ENCODE data around the gene TENT4B.

The TENT4B gene

GRCh38 chr16:50208460-50208931 is 55.4 kb downstream of the TENT4B start:
- TF ChIP-seq, protein P1, sequence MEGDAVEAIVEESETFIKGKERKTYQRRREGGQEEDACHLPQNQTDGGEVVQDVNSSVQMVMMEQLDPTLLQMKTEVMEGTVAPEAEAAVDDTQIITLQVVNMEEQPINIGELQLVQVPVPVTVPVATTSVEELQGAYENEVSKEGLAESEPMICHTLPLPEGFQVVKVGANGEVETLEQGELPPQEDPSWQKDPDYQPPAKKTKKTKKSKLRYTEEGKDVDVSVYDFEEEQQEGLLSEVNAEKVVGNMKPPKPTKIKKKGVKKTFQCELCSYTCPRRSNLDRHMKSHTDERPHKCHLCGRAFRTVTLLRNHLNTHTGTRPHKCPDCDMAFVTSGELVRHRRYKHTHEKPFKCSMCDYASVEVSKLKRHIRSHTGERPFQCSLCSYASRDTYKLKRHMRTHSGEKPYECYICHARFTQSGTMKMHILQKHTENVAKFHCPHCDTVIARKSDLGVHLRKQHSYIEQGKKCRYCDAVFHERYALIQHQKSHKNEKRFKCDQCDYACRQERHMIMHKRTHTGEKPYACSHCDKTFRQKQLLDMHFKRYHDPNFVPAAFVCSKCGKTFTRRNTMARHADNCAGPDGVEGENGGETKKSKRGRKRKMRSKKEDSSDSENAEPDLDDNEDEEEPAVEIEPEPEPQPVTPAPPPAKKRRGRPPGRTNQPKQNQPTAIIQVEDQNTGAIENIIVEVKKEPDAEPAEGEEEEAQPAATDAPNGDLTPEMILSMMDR (IDR thresholded peaks at IDR 0.05; ENCODE audit: low read depth, low read length): no peak
- DNase-seq (ENCODE audit: low read depth, low spot score): peak; percentile 64
- in situ Hi-C loops (cut with HindIII; ENCODE audit: low sequenced_read_pairs): no loop called here
- no peak overlapping the region for H3K4me3 ChIP-seq (ENCODE audit: low read depth, low read length)

DNA sequence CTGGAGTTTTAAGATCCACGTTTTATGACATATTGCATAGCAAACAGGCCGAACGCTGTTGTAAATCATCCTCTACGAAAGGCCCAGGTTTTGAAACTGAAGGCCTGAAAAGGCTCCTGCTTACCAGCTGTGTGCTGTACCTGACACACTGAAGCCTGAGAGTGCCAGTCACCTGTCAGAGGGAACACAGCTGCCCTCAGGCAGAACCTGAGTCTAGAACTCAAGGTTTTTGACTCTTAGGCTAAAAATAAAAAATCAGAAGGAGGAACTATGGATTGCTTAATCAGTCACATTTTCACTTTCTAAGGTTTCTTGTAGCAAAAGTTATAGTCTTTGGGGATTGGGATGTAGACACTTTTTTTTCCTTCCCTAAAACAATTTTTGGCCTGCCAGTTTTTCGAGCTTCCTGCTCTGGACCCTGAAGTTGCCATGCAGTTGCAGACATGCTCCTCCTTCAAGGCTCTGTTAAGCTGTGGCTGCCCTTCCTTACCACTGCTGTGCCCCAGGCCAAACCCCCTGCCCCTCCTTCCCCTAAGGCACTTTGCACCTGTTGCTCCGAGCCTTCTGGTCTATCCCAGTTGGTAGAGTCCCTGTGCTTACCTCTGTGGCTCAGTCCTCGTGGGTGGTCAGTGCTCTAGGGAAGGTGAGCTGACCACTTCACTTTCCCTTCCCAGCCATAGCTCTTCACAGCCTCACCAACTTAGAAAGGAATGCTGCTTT is 56.6 kb downstream of the TENT4B start:
- H3K4me3 ChIP-seq (ENCODE audit: low read depth, low read length): no peak overlapping the region
- no peak for DNase-seq (ENCODE audit: low read depth, low spot score)
- in situ Hi-C loops (cut with HindIII; ENCODE audit: low sequenced_read_pairs): no loop called here
- TF ChIP-seq, protein P1 (IDR thresholded peaks at IDR 0.05; ENCODE audit: low read depth, low read length): no peak

DNA sequence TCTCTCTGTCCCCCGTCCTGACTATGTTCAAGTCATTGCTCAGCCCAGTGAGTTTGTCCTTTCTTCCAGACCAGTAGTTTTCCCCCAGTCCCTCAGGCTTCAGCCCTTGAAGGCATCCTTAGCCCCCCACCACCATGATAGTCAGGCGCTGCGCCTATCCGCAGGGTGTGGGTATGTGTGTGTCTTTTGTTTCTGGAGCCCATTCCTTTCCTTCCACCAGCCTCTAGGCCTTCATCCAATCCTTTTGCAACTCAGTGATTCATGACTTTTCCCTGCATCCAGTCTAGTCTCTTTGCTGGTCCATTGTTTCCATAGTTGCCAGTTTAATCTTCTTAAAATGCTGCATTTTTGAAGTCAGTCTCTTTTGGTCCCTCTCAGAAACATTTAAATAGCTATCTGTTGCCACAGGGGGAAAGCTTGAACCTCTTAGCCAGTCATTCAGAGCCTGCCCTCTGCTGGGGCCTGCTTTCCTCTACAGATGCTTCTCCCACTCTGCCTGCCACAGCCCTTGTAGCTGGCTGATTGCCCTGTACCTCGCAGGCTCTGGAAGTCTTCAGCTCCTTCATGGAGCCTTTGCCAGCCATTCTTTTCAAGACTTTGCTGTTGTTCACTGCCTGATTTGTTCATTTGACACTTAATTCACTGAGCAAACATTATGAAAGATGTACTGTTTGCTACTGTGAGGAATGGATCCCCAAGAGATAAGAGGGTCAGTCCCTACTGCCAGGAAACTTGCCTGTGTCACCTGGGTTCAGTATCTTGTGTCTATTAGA is 57.3 kb downstream of the TENT4B start:
- in situ Hi-C loops (cut with HindIII; ENCODE audit: low sequenced_read_pairs): no loop called here
- peak; percentile 88 for DNase-seq (ENCODE audit: low read depth, low spot score)
- no peak overlapping the region for H3K4me3 ChIP-seq (ENCODE audit: low read depth, low read length)
- TF ChIP-seq, protein P1 (IDR thresholded peaks at IDR 0.05; ENCODE audit: low read depth, low read length): peak; percentile 81

DNA sequence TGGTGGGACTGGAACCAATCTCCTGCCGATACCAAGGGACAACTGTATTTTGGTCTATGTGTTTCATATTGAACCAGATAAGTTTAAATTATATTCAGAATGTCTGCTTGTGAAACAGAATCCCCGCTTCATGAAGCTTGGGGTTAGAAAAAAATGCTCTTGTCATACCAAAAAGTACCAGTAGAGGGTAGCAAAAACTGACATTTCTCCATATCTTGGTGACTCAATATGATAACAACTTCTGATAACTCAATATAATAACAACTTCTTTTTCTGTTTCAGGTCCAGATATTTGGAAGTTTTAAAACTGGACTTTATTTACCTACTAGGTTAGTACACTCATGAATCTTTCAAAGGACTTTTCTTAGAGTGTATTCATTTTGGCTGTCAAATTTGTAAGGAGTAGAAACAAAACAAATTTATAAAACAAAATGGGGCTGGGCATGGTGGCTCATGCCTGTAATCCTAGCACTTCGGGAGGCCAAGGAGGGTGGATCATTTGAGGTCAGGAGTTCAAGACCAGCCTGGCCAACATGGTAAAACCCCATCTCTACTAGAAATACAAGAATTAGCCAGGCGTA is 60.9 kb downstream of the TENT4B start:
- in situ Hi-C loops (cut with HindIII; ENCODE audit: low sequenced_read_pairs): no loop called here
- TF ChIP-seq, protein P1 (IDR thresholded peaks at IDR 0.05; ENCODE audit: low read depth, low read length): peak; percentile 58
- peak; percentile 71 for DNase-seq (ENCODE audit: low read depth, low spot score)
- no peak overlapping the region for H3K4me3 ChIP-seq (ENCODE audit: low read depth, low read length)

DNA sequence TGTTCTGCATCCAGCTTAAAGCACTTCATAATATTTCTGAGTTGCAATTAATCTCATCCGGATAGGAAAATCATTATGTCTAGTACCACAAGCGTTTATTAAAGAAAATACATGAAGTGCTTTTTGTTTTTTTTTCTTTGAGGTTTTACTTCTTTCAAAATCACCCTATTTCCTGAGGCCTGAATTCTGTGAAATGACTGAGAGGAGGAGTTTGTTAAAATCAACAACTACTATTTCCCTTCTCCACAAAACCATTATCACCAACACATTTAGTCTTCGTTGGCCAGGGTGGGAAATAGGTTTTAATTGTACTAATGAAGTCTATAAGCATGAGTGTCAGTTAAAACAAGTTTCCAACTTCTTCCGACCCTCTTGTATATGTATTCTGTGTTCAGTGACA is 62.6 kb downstream of the TENT4B start:
- in situ Hi-C loops (cut with HindIII; ENCODE audit: low sequenced_read_pairs): no loop called here
- no peak overlapping the region for H3K4me3 ChIP-seq (ENCODE audit: low read depth, low read length)
- DNase-seq (ENCODE audit: low read depth, low spot score): no peak
- TF ChIP-seq, protein P1 (IDR thresholded peaks at IDR 0.05; ENCODE audit: low read depth, low read length): no peak

DNA sequence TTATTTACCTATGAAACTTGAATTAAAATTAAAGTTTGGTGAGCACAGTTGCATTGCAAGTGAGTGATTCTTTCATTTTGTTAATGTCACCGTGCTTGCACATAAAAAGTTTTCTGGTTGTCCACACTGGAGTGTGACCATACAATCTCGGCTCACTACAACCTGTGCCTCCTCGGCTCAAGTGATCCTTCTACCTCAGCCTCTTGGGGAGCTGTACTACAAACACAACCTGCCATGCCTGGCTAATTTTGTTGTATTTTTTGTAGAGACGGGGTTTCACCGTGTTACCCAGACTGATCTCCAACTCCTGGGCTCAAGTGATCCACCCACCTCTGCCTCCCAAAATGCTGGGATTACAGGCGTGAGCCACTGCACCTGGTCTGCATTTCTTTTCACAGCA is 63.1 kb downstream of the TENT4B start:
- no peak for DNase-seq (ENCODE audit: low read depth, low spot score)
- no peak overlapping the region for H3K4me3 ChIP-seq (ENCODE audit: low read depth, low read length)
- in situ Hi-C loops (cut with HindIII; ENCODE audit: low sequenced_read_pairs): no loop called here
- TF ChIP-seq, protein P1 (IDR thresholded peaks at IDR 0.05; ENCODE audit: low read depth, low read length): no peak
